ENCODE measurements around the gene PTPN18. TPM values are rescaled to one million over a fixed set of nuclear protein-coding genes. Genes with fewer than 3 reads are reported as not detected.
"Not testable (repeated sequence)": the region's sequence is repeated elsewhere in the genome, so short reads cannot be mapped to it uniquely, and the experiment has no call there.

PTPN18 gene
- total and polyA plus RNA-seq, 2 donors (not counting 3 experiments of a cell fraction or from before 2014, with no cell fraction given), result 39.4 to 39.6 TPM

GRCh38 chr2:130393318-130393910 is 37.6 kb downstream of the PTPN18 start:
- CTCF ChIA-PET, result no interaction called here
- no peak overlapping the region for H3K4me3 ChIP-seq (replicated peaks in 1 of 3; ENCODE audit: insufficient read depth in 1 of 3, low read depth in 1 of 3, low read length in 3 of 3)
- no peak for DNase-seq (ENCODE audit: low read depth, low spot score)
- dilution Hi-C loops (cut with MboI; ENCODE audit: extremely low pct_ligation_motif_present, low sequenced_read_pairs) (no loop called here), intact Hi-C loops (cut with micrococcal nuclease) (no loop called here)
- TF ChIP-seq FOS (IDR thresholded peaks at IDR 0.05; ENCODE audit: borderline replicate concordance, insufficient read depth, low read length) (no peak), JUN (IDR thresholded peaks at IDR 0.05; ENCODE audit: borderline replicate concordance, insufficient read depth, insufficient read length, low read depth) (no peak), MYC (IDR thresholded peaks at IDR 0.05; ENCODE audit: low read depth, low read length) (no peak), GATA2 (IDR thresholded peaks at IDR 0.05; ENCODE audit: insufficient read depth, insufficient read length, low read depth, low read length) (no peak), EZH2 (IDR thresholded peaks at IDR 0.05; ENCODE audit: borderline replicate concordance, low read depth, low read length, severe bottlenecking) (no peak), POLR2AphosphoS5 (IDR thresholded peaks at IDR 0.05; ENCODE audit: insufficient read depth, low read depth, low read length) (no peak), POLR2A (IDR thresholded peaks at IDR 0.05; ENCODE audit: low read depth, low read length) (no peak), MAX (IDR thresholded peaks at IDR 0.05; ENCODE audit: insufficient read depth, insufficient read length) (no peak)
- TF ChIP-seq, protein P1, sequence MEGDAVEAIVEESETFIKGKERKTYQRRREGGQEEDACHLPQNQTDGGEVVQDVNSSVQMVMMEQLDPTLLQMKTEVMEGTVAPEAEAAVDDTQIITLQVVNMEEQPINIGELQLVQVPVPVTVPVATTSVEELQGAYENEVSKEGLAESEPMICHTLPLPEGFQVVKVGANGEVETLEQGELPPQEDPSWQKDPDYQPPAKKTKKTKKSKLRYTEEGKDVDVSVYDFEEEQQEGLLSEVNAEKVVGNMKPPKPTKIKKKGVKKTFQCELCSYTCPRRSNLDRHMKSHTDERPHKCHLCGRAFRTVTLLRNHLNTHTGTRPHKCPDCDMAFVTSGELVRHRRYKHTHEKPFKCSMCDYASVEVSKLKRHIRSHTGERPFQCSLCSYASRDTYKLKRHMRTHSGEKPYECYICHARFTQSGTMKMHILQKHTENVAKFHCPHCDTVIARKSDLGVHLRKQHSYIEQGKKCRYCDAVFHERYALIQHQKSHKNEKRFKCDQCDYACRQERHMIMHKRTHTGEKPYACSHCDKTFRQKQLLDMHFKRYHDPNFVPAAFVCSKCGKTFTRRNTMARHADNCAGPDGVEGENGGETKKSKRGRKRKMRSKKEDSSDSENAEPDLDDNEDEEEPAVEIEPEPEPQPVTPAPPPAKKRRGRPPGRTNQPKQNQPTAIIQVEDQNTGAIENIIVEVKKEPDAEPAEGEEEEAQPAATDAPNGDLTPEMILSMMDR (IDR thresholded peaks at IDR 0.05; ENCODE audit: extremely low read depth in 1 of 2, insufficient read depth in 1 of 2, low read depth in 1 of 2, low read length in 2 of 2), result no peak
- H3K36me3 ChIP-seq (ENCODE audit: control insufficient read depth in 2 of 2, extremely low read depth in 1 of 2, insufficient read depth in 2 of 2, low read length in 2 of 2), result no peaks in the 10 kb centered on the region
- H3K79me2 ChIP-seq (ENCODE audit: control insufficient read depth, insufficient read depth, low read length), result no peaks in the 10 kb centered on the region
- peaks cover 6% of the 10 kb centered on the region for H3K4me1 ChIP-seq (ENCODE audit: control insufficient read depth, extremely low read depth, insufficient read depth, low read length)
- POLR2A ChIA-PET, result no interaction called here
- no peaks in the 10 kb centered on the region for H3K27me3 ChIP-seq (ENCODE audit: control insufficient read depth in 2 of 2, insufficient read depth in 2 of 2, low read length in 2 of 2)
- no TSS peak for BruUV-seq (replicated peaks)
- FAIRE-seq, result no peak
- no peaks in the 10 kb centered on the region for H3K9me3 ChIP-seq (replicated peaks; ENCODE audit: control insufficient read depth, insufficient read depth, low read length)
- H3K27ac ChIP-seq (ENCODE audit: insufficient read depth, low read depth, low read length), result no peak overlapping the region
- H3K9ac ChIP-seq (replicated peaks; ENCODE audit: extremely low read depth, insufficient read depth, low read length), result no peak overlapping the region
- H4K20me1 ChIP-seq (replicated peaks; ENCODE audit: control insufficient read depth, extremely low read depth, insufficient read depth, low read length), result no peaks in the 10 kb centered on the region
- no peaks in the 10 kb centered on the region for H3K9me1 ChIP-seq (replicated peaks; ENCODE audit: control insufficient read depth, extremely low read depth, insufficient read depth, low read length)
- no peak overlapping the region for H2AFZ ChIP-seq (ENCODE audit: low read depth, low read length)
- no peak overlapping the region for H3K4me2 ChIP-seq (ENCODE audit: insufficient read depth, low read length)

DNA sequence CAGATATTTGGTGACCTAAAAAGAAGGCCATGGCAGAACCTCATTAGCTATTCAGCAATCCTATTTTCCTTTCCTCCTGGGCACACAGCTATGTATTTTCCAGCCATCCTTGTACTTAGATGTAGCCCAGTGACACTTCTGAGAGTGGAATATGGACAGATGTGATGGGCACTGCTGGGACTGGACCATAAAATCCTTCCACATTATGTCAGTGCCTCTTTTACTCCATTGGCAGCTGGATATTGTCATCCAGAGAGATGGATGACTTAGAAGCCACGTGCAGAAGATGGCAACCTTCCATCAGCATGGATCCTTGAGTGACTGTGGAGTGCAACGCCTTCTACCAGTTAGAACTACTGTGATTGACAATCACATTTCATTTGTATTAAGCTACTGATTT is 50.4 kb downstream of the PTPN18 start:
- H3K27me3 ChIP-seq (ENCODE audit: control insufficient read depth in 2 of 2, insufficient read depth in 2 of 2, low read length in 2 of 2); H3K79me2 ChIP-seq (ENCODE audit: control insufficient read depth, insufficient read depth, low read length); CTCF ChIA-PET; H3K36me3 ChIP-seq (ENCODE audit: control insufficient read depth in 2 of 2, extremely low read depth in 1 of 2, insufficient read depth in 2 of 2, low read length in 2 of 2); POLR2A ChIA-PET; intact Hi-C loops (cut with micrococcal nuclease); H3K9me1 ChIP-seq (replicated peaks; ENCODE audit: control insufficient read depth, extremely low read depth, insufficient read depth, low read length); dilution Hi-C loops (cut with MboI; ENCODE audit: extremely low pct_ligation_motif_present, low sequenced_read_pairs); DNase-seq (ENCODE audit: low read depth, low spot score); H3K9ac ChIP-seq (replicated peaks; ENCODE audit: extremely low read depth, insufficient read depth, low read length); H2AFZ ChIP-seq (ENCODE audit: low read depth, low read length); BruUV-seq (replicated peaks); H3K4me3 ChIP-seq (replicated peaks in 1 of 3; ENCODE audit: insufficient read depth in 1 of 3, low read depth in 1 of 3, low read length in 3 of 3); FAIRE-seq; H3K27ac ChIP-seq (ENCODE audit: insufficient read depth, low read depth, low read length); H3K4me2 ChIP-seq (ENCODE audit: insufficient read depth, low read length); H4K20me1 ChIP-seq (replicated peaks; ENCODE audit: control insufficient read depth, extremely low read depth, insufficient read depth, low read length); H3K9me3 ChIP-seq (replicated peaks; ENCODE audit: control insufficient read depth, insufficient read depth, low read length); H3K4me1 ChIP-seq (ENCODE audit: control insufficient read depth, extremely low read depth, insufficient read depth, low read length): not testable (repeated sequence)

DNA sequence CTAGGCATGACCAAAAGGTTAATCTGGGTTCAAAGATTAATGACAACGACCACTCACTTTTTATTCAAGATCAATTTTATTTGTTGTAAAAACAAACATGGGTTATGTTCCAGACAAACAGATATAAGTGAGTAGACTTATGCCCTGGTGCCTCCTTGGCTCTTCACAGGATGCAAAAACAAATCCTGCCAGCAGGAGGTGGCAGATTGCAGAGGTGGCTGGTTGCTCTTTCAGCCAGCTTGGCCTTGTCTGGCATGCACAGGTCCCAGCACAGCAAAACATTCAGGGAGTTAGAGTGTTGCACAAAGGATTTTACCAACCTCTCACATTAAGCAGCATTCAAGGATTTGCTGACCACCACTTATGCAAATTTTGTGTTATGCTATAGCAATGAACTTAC is 60.8 kb downstream of the PTPN18 start:
- dilution Hi-C loops (cut with MboI; ENCODE audit: extremely low pct_ligation_motif_present, low sequenced_read_pairs); POLR2A ChIA-PET; H3K79me2 ChIP-seq (ENCODE audit: control insufficient read depth, insufficient read depth, low read length); FAIRE-seq; CTCF ChIA-PET; H3K4me2 ChIP-seq (ENCODE audit: insufficient read depth, low read length); H2AFZ ChIP-seq (ENCODE audit: low read depth, low read length); BruUV-seq (replicated peaks); H3K4me3 ChIP-seq (replicated peaks in 1 of 3; ENCODE audit: insufficient read depth in 1 of 3, low read depth in 1 of 3, low read length in 3 of 3); H3K9me3 ChIP-seq (replicated peaks; ENCODE audit: control insufficient read depth, insufficient read depth, low read length); H3K36me3 ChIP-seq (ENCODE audit: control insufficient read depth in 2 of 2, extremely low read depth in 1 of 2, insufficient read depth in 2 of 2, low read length in 2 of 2); H3K9me1 ChIP-seq (replicated peaks; ENCODE audit: control insufficient read depth, extremely low read depth, insufficient read depth, low read length); DNase-seq (ENCODE audit: low read depth, low spot score); intact Hi-C loops (cut with micrococcal nuclease); H3K9ac ChIP-seq (replicated peaks; ENCODE audit: extremely low read depth, insufficient read depth, low read length); H3K27ac ChIP-seq (ENCODE audit: insufficient read depth, low read depth, low read length); H3K27me3 ChIP-seq (ENCODE audit: control insufficient read depth in 2 of 2, insufficient read depth in 2 of 2, low read length in 2 of 2); H3K4me1 ChIP-seq (ENCODE audit: control insufficient read depth, extremely low read depth, insufficient read depth, low read length); H4K20me1 ChIP-seq (replicated peaks; ENCODE audit: control insufficient read depth, extremely low read depth, insufficient read depth, low read length): not testable (repeated sequence)
